ENCODE measurements around the gene FANCD2.
"Not testable (repeated sequence)": the region's sequence is repeated elsewhere in the genome, so short reads cannot be mapped to it uniquely, and the experiment has no call there.

Gene FANCD2
- long read RNA-seq, donor 1, result 0 reads
- long read RNA-seq, donor 2, result 0 reads
- long read RNA-seq, donor 3, result 0 reads
- long read RNA-seq, donor 4, result 0 reads
- long read RNA-seq, donor 5, full-length matches to known transcripts, result 1 of 1 reads
- long read RNA-seq, donor 5, partial matches to known transcripts, result 0 of 1 reads
- long read RNA-seq, donor 5, other reads (novel, unspliced or antisense), result 0 of 1 reads
- long read RNA-seq, donor 6, partial matches to known transcripts, result 0 of 1 reads
- long read RNA-seq, donor 6, other reads (novel, unspliced or antisense), result 0 of 1 reads
- long read RNA-seq, donor 7, result 0 reads
- long read RNA-seq, donor 8, full-length matches to known transcripts, result 1 of 1 reads
- long read RNA-seq, donor 8, partial matches to known transcripts, result 0 of 1 reads
- long read RNA-seq, donor 8, other reads (novel, unspliced or antisense), result 0 of 1 reads

GRCh38 chr3:10026084-10026890 is at the start of gene FANCD2:
TSS of gene FANCD2 (plus strand) at chr3:10026437. CDS start at chr3:10028658, 2,221 bp downstream.
- DNase-seq, result peak; percentile 87

- no peak for DNase-seq
Measured at GRCh38 chr3:9976721-9977709, 49.2 kb upstream of the FANCD2 start.

- DNase-seq, result no peak
Measured at GRCh38 chr3:9978710-9979305, 47.4 kb upstream of the FANCD2 start.

- DNase-seq, result no peak
Measured at GRCh38 chr3:9980251-9980650, 46.0 kb upstream of the FANCD2 start.

GRCh38 chr3:9986230-9986725 is 40.0 kb upstream of the FANCD2 start:
- no peak for DNase-seq

GRCh38 chr3:9994086-9994844 is 32.0 kb upstream of the FANCD2 start:
- DNase-seq, result no peak

- DNase-seq, result no peak
Measured at GRCh38 chr3:10000686-10001085, 25.6 kb upstream of the FANCD2 start.

GRCh38 chr3:10002951-10003350 is 23.3 kb upstream of the FANCD2 start:
- DNase-seq, result no peak

GRCh38 chr3:10004506-10004905 is 21.7 kb upstream of the FANCD2 start:
- DNase-seq, result no peak

GRCh38 chr3:10004960-10005564 is 21.2 kb upstream of the FANCD2 start:
- no peak for DNase-seq

- no peak for DNase-seq
Measured at GRCh38 chr3:10006048-10006761, 20.0 kb upstream of the FANCD2 start.

- no peak for DNase-seq
Measured at GRCh38 chr3:10006762-10007090, 19.5 kb upstream of the FANCD2 start.

GRCh38 chr3:10007126-10007782 is 19.0 kb upstream of the FANCD2 start:
- no peak for DNase-seq

GRCh38 chr3:10008216-10008587 is 18.0 kb upstream of the FANCD2 start:
- not testable (repeated sequence) for DNase-seq

- DNase-seq, result peak; percentile 89
Measured at GRCh38 chr3:10008588-10009344, 17.5 kb upstream of the FANCD2 start.

GRCh38 chr3:10010421-10010877 is 15.8 kb upstream of the FANCD2 start:
- no peak for DNase-seq

- peak; percentile 84 for DNase-seq
Measured at GRCh38 chr3:10010878-10011465, 15.3 kb upstream of the FANCD2 start.

- DNase-seq, result no peak
Measured at GRCh38 chr3:10011631-10012030, 14.6 kb upstream of the FANCD2 start.
